G401 (cell line): Measurements from ENCODE around the gene PSENEN. TPM values are rescaled to one million over a fixed set of nuclear protein-coding genes. Genes with fewer than 3 reads are reported as not detected.
"Not testable (repeated sequence)": the region's sequence is repeated elsewhere in the genome, so short reads cannot be mapped to it uniquely, and the experiment has no call there.

Source experiments
- DNase-seq: peaks from one replicate; pipeline ENCODE4 v3.0.0-alpha.2; 2015; ENCODE audit warnings: low spot score
- in situ Hi-C: cut with HindIII; loops from 2 replicates; pipeline ENCODE4 v1.10.0; 2016; ENCODE audit warnings: low sequenced_read_pairs, mixed read lengths
- total RNA-seq: library from RNA; depleted of rRNA; stranded (reverse); fragments of >200 nt; shearing (Covaris generic); gene quantifications from 2 replicates; pipeline ENCODE4 v1.2.3, GENCODE V29; 2014

Gene PSENEN
- total RNA-seq, 1 experiment from 2014 or later, result 63.1 TPM

DNA sequence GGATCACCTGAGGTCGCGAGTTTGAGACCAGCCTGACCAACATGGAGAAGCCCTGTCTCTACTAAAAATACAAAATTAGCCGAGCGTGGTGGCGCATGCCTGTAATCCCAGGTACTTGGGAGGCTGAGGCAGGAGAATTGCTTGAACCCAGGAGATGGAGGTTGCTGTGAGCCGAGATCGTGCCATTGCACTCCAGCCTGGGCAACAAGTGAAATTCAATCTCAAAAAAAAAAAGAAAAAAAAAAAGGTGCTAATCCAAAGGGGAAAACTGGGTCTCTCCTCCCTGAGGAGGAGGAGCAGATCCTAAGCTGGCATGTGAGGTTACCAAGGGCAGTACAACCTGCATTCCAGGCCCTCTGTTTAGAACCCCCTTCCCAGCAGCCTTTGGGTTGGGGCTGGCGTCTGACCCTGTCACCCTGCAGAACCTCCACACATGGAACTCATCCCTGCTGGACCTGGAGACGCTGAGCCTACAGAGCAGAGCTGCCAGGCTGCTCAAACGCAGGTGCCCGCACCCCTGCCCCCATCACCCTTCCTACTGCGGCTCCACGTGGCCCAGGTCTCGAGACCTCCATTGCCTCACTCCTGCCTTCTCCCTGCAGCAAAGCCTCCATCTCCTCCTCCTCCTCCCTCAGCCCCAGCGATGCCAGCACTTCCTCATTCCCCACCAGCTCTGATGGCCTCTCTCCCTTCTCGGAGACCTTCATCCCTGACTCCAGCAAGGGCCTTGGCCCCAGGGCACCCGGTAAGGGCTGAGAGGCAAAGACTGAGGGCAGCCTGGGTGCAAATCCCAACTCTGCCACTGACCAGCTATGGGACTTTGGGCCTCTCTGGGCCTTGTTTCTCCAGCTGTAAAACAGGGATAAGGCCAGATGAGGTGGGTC is 19.2 kb downstream of the PSENEN start:
- in situ Hi-C loops, result no loop called here
- no peak for DNase-seq

DNA sequence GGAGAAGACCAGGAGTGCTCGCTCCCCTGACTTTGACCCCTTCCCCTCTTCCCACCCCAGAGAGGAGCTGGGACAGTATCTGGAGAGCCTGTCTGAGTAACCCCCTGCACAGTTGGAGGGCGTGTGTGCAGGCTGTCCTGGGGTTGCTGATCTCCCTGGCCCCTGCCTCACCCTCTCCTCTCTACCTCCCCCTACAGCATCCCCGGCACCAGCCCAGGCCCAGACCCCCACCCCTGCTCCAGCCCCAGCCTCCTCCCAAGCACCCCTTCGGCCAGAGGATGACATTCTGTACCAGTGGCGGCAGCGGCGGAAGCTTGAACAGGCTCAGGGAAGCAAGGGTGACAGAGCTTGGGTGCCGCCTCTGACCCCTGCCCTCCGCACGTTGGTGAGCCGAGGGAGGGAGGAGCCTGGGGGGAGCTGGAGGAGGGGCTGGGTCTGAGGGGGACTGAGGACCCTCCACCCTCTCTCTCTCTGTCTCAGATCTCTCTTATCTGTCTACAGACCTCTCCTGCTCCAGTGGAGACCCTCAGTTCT is 21.2 kb downstream of the PSENEN start:
- DNase-seq, result no peak
- in situ Hi-C loops, result no loop called here

DNA sequence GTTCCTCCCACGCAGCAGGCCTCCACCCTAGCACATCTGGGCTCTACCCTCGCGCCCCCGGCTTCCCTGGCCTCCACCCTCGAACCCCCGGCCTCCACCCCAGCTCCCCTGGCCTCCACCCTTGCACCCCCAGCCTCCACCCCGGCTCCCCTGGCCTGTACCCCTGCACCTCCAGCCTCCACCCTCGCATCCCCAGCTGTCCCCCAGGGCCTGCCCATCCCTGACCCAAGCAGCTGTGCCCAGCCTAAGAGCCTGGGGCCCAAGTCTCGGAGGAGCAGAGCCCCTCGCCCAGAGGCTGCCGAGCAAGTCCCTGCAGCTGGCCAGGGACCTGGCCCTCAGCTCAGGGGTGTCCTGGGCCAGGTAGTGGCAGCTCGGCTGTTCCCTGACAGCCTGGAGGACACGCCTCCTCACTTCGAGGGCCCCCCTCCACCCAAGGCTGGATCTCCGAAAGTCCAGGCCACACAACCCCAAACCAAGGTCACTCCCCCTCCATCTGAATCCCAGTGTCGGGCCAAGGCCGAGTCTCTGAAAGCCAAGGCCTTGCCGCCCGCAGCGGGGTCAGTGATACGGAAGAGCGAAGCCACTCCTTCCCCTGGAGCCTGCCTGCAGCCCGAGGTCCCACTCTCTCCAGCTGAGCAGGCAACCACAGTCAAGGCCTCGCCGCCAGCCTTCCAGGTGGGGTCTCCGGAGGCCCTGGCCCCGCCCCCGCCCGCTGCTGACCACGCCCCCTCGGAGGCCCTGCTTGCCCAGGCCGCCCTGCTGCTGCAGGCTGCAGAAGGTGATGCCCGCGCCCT is 22.0 kb downstream of the PSENEN start:
- DNase-seq, result no peak
- in situ Hi-C loops, result no loop called here

DNA sequence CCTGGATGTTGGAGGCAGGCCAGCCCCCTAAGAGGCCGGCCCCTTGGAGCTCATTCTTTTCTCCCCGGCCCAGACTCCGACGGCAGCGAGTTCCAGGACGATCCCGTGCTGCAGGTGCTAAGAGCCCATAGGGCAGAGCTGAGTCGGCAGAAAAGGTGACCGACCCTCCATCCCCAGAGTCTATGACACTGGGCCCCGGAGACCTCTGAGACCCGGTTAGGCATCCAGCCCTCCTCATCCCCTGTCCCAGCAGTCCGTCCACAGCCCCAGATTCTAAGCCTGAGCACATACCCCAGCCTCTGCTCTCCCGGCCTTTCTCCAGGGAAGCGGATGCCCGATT is 22.6 kb downstream of the PSENEN start:
- no peak for DNase-seq
- in situ Hi-C loops, result no loop called here

DNA sequence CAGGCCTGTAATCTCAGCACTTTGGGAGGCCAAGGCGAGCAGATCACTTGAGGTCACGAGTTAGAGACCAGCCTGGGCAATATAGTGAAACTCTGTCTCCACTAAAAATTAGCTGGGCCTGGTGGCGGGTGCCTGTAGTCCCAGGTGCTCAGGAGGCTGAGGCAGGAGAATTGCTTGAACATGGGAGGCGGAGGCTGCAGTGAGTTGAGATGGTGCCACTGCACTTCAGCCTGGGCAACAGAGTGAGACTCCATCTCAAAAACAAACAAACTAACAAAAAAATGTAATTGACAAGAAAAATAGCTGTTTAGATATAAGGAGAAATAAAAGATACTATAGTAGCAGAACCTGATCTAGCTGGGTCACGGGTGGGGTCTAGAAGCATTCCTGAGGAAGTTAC is 26.9 kb downstream of the PSENEN start:
- DNase-seq, in situ Hi-C loops: not testable (repeated sequence)

DNA sequence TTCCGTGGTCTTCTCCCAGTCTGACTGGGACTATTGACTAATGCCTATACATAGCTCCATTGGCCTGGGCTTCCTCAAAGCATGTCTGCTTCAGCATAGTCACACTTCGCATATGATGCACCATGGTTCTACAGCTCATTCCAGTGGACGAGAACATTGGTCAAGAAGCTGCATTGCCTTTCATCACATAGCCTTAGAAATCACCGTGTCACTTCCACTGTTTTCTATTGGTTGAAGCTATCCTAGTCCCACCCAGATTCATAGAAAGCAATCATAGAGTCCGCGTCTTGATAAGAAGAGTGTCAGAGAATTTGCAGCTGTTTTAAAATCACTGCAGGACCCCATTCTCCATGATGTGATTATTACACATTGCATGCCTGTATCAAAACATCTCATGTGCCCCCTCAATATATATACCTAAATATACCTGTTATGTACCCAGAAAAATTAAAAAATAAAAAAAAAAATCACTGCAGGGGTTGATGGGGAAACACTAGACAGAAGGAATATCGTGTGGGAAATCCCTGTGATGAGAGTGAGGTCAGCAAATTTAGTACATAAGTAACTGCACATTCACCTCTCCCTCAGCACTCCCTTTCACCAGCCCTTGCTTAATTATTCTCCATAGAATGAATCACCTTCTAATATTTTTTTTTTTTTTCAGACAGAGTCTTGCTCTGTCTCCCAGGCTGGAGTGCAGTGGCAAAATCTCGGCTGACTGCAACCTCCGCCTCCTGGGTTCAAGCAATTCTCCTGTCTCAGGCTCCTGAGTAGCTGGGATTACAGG is 27.8 kb downstream of the PSENEN start:
- in situ Hi-C loops, result no loop called here
- no peak for DNase-seq

DNA sequence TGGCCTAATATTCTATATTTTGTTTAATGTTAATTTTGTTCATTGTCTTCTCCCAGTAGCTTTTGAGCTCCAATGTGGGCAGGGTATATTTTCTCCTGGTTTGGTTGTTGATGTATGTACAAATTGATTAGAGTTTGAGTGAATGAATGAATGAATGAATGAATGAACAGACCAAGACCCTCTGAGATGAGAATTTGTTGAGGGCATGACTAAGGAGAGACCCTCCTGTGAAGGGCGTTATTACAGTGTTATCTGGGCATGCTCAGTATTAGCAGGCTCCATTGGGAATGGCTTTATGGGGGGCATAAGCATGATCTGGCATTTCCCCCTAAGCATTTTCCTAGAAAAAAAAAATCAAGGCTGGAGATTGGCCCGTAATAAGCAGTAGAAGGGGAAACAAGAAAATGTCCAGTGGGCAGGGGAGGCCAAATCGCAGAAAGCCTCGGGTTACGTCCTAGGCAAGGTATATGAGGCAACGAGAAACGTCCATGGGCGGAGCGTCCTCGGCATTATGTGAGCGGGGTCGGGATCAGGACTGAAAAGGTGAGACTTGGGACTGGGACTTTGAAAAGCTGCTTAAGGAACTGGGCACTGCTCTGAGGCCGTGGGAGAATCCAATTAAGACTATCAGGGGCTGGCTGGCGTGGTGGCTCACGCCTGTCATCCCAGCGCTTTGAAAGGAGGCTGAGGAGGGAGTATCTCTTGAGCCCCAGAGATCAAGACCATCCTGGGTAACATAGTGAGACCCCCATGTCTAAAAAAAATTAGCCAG is 29.0 kb downstream of the PSENEN start:
- peak; percentile 25 for DNase-seq
- in situ Hi-C loops, result no loop called here

DNA sequence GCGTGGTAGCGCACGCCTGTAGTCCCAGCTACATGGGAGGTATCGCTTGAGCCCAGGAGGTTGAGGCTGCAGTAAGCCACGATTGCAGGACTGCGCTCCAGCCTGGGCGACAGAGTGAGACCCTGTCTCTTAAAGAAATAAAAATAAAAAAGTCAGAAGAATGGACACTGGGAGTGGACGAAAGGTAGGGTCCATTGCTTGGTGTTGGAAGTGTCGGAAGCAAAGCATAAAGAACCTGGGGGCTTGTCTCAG is 29.5 kb downstream of the PSENEN start:
- DNase-seq, result no peak
- in situ Hi-C loops, result no loop called here

DNA sequence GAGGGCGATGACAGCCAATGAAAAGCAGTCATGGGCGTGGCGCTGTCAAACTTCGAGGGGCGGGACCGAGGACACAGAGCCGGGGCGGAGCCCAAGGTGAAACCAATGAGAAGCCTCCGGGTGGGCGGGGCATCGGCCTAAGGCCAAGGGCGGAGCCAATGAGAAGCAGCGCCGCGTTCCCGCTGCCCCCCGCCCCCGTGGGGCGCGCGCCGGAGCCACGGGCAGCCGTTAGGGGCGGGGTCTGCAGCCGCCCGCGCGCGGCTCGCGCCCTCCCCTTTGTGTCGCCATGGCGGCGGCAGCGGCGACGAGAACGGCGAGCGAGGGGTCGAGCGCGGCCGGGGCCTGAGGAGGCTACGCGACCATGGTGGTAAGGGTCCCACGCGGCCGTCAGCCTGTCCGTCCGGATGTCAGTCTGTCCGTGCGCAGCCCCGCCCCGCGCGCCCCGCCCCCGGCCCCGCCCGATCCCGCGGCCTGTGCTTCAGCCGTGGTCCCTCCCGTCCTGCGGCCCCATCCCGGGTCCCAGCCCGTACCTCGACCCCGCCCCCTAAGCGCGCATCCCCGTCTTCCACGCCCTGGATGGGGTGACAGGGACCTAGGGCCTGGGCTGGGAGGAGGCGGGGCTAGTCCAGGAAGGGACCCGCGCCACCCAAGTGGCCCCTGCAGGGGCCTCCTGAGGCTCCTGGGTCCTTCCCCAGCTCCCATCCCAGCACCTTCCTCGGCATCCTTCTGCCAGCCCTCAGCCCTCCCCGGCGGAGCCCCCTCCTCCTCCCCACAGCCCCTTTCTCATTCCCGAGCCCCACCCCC is 30.0 kb downstream of the PSENEN start, which contains the start of gene ARHGAP33:
Gene ARHGAP33, plus strand, starts transcription at position 267 of the 804 bp plus-strand sequence. Its CDS starts 95 bp downstream, at position 362.
- peak; percentile 99 for DNase-seq
- in situ Hi-C loops, result no loop called here

DNA sequence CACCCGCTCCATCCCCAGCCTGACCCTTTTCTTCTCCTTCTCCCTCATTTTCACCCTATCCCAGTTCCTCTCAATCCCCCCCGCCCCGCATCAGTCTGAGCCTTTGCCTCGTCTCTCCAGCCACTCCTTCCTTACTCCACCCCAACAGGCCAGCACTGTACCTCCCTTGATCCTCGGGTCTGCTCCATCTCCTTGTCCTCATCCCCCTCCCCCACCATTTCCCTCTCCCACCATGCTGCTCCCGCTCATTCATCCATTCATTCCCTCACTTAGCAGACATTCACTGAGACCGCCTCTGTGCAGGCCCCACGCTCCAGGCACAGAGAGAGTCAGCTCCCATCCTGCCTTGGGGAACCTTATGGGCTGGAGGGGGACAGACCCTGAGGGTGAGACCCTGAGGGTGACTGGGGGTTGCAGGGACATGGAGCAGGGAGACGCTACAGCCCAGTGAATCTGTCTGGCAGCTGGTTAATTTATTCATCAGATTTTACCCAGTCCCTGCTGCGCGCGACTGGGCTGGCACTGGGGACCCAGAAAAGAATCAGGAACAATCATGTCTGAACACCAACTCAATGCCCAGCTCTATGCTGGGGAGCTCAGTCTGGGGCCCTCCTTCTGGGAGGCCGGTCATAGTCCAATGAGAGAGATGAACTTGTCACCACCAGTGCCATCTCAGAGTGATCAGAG is 30.8 kb downstream of the PSENEN start:
- peak; percentile 18 for DNase-seq
- in situ Hi-C loops, result no loop called here

DNA sequence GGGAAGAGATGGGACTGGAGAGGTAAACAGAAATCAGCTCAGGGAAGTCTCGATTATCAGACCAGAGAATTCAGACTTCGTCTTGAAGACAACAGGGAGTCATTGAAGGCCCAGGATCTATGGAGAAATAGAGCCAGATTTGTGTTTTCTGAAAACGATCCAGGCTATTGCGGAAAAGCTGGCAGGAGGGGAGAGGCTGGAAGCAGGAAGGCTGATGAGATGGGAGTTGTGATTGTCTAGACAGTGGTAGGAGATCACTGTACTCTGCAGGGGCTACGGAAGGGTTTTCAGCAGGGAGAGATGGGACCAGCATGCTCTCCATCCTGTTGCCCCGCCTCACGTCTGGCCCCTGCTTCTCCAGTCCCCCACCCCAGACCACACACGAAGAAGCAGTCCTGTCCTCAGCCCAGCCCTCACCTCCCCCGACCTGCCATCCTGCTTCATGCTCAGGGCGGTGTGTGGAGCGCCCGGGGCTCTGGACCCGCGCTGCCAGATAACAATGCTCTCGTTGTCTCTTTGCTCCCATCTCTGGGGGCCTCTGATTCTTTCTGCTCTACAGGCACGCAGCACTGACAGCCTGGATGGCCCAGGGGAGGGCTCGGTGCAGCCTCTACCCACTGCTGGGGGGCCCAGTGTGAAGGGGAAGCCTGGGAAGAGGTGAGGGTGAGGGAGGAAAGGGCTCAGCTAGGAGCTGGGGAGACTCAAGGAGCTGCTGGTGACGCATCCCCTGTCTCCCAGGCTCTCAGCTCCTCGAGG is 31.8 kb downstream of the PSENEN start:
- in situ Hi-C loops, result no loop called here
- no peak for DNase-seq

DNA sequence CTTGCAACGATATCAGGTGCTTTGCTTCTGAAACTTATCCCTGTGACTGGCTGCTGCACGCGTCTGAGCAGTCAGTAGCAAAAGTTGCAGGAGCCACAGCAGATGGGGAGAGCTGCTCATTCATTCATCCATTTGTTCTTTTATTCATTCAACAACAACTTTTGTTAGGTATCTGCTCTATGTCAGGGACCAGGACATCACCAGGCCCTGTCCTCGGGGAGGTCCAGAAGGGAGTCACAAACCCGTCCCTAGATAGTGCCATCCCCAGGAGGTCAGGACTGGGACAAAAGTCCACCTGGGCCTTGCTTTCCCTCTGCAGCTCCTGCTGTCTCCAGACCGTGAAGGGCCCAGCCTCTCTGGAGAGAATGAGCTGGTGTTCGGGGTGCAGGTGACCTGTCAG is 32.5 kb downstream of the PSENEN start:
- in situ Hi-C loops, result no loop called here
- DNase-seq, result no peak

DNA sequence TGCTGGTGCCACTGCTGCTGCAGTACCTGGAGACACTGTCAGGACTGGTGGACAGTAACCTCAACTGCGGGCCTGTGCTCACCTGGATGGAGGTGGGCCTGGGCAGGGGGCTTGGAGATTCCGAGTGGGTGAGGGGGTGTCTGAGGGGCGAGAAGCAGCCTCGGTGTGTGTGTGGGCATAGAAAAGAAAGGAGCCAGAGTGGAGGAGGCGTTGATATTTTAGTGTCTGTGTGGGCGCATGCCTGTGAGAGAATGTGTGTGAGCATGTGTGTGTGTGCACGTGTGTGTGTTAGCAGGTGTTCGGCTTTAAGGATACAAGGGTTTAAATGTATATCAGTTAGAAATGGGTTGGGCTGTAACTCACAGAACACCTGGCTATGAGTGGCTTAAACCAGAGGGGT is 33.6 kb downstream of the PSENEN start:
- in situ Hi-C loops, result no loop called here
- DNase-seq, result no peak

DNA sequence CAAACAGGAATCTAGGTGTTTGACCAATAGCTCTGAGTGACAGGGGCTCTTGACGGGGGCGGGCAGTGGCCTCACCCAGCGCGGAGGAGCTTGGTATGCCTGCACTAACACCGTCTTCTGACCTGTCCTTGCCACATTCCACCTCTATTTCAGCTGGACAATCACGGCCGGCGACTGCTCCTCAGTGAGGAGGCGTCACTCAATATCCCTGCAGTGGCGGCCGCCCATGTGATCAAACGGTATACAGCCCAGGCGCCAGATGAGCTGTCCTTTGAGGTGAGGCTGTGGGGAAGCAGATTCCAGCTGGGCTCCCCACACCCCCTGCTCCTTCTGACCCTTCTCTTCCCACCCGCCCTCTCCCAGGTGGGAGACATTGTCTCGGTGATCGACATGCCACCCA is 34.6 kb downstream of the PSENEN start:
- in situ Hi-C loops, result no loop called here
- DNase-seq, result no peak

DNA sequence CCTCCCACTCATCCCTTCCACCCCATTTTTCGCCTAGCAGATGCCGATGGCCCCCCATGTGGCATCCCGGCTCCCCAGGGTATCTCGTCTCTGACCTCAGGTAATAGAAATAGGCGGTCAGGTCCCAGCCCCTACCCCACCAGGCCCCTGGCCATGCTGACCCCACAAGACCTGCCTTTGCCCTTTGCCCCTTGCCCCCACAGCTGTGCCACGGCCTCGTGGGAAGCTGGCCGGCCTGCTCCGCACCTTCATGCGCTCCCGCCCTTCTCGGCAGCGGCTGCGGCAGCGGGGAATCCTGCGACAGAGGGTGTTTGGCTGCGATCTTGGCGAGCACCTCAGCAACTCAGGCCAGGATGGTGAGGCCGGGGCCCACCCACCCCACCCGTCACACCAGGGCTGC is 35.3 kb downstream of the PSENEN start:
- DNase-seq, result no peak
- in situ Hi-C loops, result no loop called here

DNA sequence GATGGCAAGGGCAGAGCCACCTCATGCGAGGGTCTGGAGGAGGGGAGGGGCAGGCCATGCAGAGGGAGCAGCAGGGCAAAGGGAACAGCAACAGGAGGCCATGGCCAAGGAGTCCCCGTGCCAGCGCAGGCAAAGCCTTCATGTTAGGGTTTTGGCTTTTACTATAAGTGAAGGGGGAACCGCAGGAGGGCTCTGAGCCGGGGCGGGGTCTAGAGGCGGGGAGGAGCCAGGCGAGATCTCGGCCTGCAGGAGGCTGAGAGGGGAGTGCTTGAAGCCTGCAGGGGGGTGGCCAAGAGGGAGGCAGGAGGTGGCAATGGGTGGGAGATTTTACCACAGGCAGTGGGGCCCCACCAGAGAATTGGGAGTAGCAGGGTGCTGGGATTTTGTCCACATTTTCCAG is 36.2 kb downstream of the PSENEN start:
- no peak for DNase-seq

DNA sequence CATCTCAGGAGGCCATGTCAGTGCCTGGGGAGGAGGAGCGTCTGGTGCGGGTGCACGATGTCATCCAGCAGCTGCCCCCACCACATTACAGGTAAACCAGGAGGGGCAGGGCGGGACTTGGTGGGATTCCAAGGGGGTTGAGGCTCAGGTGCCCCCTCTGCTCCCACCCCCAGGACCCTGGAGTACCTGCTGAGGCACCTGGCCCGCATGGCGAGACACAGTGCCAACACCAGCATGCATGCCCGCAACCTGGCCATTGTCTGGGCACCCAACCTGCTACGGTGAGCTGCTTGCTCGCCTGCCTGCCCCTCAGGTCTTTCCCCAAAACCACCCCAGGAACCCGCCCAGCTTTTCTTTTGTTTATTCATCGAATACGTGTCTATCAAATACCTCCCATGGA is 37.1 kb downstream of the PSENEN start:
- in situ Hi-C loops, result no loop called here

More for the DNA sequence above, 36.2 kb downstream of the PSENEN start:
- in situ Hi-C loops, result no loop called here

More for the DNA sequence above, 37.1 kb downstream of the PSENEN start:
- DNase-seq, result no peak
